Aortic smooth muscle cell (primary cell): ENCODE measurements around the gene HECTD1. TPM values are rescaled to one million over a fixed set of nuclear protein-coding genes. Genes with fewer than 3 reads are reported as not detected.

ENCODE experiments used
- total RNA-seq: library from RNA; depleted of rRNA; stranded (reverse); fragments of >200 nt; gene quantifications from 2 replicates; pipeline ENCODE4 v1.2.3, GENCODE V29; 2014

HECTD1 gene
- total RNA-seq = 404 and 433 TPM in 2 replicates

DNA sequence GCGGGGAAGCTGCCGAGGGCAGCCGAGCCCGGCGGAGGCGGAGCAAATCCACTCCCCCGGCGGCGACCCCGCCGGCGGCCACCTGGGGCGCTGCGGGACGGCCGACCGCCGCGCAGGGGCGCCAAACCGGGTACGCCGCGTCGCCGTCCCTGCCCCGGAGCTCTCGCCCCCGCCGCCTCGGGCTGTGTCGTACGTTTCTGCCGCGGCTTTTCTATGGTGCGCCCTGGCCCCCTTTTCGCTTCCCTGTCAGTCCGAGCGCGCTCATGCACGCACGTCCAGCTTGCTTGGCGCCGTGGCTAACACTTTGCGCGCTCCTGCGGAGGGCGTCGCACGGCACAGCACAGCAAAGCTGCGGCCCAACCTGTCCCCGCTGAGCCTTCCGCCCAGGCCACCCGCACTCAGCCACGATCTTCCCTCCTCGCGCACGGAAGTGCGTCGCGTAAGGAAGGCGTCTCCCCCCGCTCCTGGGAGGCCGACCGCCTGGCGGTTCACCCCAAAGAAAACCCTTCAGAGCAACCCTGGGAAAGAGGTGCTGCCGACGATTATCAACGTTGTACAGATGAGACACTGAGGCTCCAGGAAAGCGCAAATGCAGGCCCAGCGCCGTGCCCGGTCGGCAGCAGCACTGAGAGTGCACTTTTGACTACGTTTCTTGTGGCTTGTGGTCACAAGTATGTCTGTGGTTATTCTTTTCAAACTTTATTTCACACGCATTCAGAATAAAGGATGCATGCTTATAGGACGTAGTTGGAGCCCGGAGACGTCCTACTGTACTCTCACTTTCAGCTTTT lies at the start of gene HECTD1:
TSS of gene HECTD1 (minus strand) at position 39 of the 791 bp plus-strand sequence. CDS start 1,857 bp downstream, outside the sequence.

Other genes starting within 250 kb of the HECTD1 start
- 3.2 and 3.8 TPM in 2 replicates for gene AP4S1, start 182.1 kb downstream of the HECTD1 start, total RNA-seq
- 68.4 and 78.6 TPM in 2 replicates for gene STRN3, start 181.4 kb downstream of the HECTD1 start, total RNA-seq
- gene HEATR5A, start 212.8 kb upstream of the HECTD1 start, total RNA-seq = 62.0 and 76.5 TPM in 2 replicates
- 38.9 and 41.1 TPM in 2 replicates for gene DTD2, start 249.7 kb upstream of the HECTD1 start, total RNA-seq